ENCODE results near the gene SS18L1.

DNA sequence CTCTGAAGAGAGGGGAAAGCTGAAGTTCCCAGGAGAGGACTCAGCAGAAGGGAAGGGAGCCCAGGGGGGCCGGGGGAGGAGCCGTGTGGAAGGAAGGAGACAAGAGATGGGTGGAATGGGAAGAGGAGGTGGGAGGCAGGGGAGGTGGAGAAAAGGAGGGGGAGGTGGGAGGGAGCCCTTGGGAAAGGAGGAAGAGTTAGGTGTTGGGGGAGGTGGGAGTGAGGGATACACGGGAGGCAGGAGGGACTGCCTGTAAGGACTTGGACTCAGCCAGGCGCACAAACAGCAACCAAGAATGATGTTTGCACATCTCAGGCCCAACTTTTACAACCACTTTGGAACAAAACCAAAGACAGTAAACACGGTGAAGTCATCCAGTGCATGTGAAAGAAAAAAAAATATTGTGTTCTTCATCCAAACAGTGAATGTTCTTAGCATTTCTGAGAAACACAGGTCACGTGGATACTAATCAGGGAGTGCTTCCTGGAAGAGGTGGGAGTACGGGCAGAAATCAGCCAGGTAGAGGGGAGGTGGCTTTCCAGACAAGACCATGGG, 38.7 kb upstream of the SS18L1 start:
- TF ChIP-seq, protein P1, sequence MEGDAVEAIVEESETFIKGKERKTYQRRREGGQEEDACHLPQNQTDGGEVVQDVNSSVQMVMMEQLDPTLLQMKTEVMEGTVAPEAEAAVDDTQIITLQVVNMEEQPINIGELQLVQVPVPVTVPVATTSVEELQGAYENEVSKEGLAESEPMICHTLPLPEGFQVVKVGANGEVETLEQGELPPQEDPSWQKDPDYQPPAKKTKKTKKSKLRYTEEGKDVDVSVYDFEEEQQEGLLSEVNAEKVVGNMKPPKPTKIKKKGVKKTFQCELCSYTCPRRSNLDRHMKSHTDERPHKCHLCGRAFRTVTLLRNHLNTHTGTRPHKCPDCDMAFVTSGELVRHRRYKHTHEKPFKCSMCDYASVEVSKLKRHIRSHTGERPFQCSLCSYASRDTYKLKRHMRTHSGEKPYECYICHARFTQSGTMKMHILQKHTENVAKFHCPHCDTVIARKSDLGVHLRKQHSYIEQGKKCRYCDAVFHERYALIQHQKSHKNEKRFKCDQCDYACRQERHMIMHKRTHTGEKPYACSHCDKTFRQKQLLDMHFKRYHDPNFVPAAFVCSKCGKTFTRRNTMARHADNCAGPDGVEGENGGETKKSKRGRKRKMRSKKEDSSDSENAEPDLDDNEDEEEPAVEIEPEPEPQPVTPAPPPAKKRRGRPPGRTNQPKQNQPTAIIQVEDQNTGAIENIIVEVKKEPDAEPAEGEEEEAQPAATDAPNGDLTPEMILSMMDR (conservative IDR thresholded peaks at IDR 0.05; ENCODE audit: low read length) = no peak
- TF ChIP-seq EZH2phosphoT487 (IDR thresholded peaks at IDR 0.05; ENCODE audit: borderline replicate concordance) = no peak
